Thyroid gland (tissue), 4 donors: ENCODE results near the gene SMARCA4.

Experiments
- CTCF ChIP-seq, 6 experiments: fragments of 200-600 bp in 3 of 6; fragments of 450-650 bp in 3 of 6; sonication (generic) in 3 of 6; IDR thresholded peaks; one replicate each; pipeline ENCODE4 v1.5.1; 2016 to 2019; ENCODE audit warnings: antibody characterized with exemption in 6 of 6, mild to moderate bottlenecking in 2 of 6, inconsistent platforms in 1 of 6, moderate library complexity in 1 of 6
- POLR2A ChIP-seq, 2 donors: fragments of 450-650 bp; IDR thresholded peaks; one replicate each; pipeline ENCODE4 v1.6.1; 2017; ENCODE audit warnings: antibody characterized with exemption in 2 of 2, mild to moderate bottlenecking in 2 of 2, moderate library complexity in 1 of 2

GRCh38 chr19:10945264-10945663 lies 15.6 kb upstream of the SMARCA4 start:
- no peak for TF ChIP-seq CTCF (IDR thresholded peaks at IDR 0.05)
- no peak for TF ChIP-seq POLR2A (IDR thresholded peaks at IDR 0.05)
